Smooth muscle cell (in vitro differentiated cells): ENCODE data around the gene WWC1. TPM values are rescaled to one million over a fixed set of nuclear protein-coding genes. Genes with fewer than 3 reads are reported as not detected.
A peak's percentile ranks its signal among the peaks of the same experiment; 100 is the strongest.

ENCODE experiments used
- DNase-seq: peaks from one replicate; lab custom pipeline; 2025; ENCODE audit not compliant: unreplicated experiment; lab: John Stamatoyannopoulos, UW
- H2AFZ ChIP-seq: fragments of 200-600 bp; sonication (generic); 2 replicates; pipeline ENCODE4 v1.6.0; 2016; ENCODE audit warnings: antibody characterized with exemption, low read depth, mild to moderate bottlenecking
- H3F3A ChIP-seq: fragments of 200-600 bp; sonication (generic); 2 replicates; pipeline ENCODE4 v1.6.0; 2017; ENCODE audit warnings: antibody characterized with exemption, low read depth
- H3K27ac ChIP-seq: fragments of 200-600 bp; sonication (generic); 2 replicates; pipeline ENCODE4 v1.5.1; 2016; ENCODE audit warnings: low read depth, mild to moderate bottlenecking
- H3K27me3 ChIP-seq: fragments of 200-600 bp; sonication (generic); 2 replicates; pipeline ENCODE4 v1.6.1; 2016; ENCODE audit warnings: low read depth, mild to moderate bottlenecking
- H3K36me3 ChIP-seq: fragments of 200-600 bp; sonication (generic); 2 replicates; pipeline ENCODE4 v1.5.1; 2016; ENCODE audit warnings: low read depth
- H3K4me1 ChIP-seq: fragments of 200-600 bp; sonication (generic); 2 replicates; pipeline ENCODE4 v1.5.1; 2016; ENCODE audit warnings: low read depth
- H3K4me2 ChIP-seq: fragments of 200-600 bp; sonication (generic); 2 replicates; pipeline ENCODE4 v1.6.0; 2016; ENCODE audit warnings: mild to moderate bottlenecking
- H3K4me3 ChIP-seq: fragments of 200-600 bp; sonication (generic); 2 replicates; pipeline ENCODE4 v1.5.1; 2016; ENCODE audit warnings: mild to moderate bottlenecking
- H3K79me2 ChIP-seq: fragments of 200-600 bp; sonication (generic); 2 replicates; pipeline ENCODE4 v1.6.0; 2016; ENCODE audit warnings: low read depth, mild to moderate bottlenecking
- H3K9ac ChIP-seq: fragments of 200-600 bp; sonication (generic); 2 replicates; pipeline ENCODE4 v1.6.0; 2016; ENCODE audit warnings: low read depth
- H3K9me3 ChIP-seq: fragments of 200-600 bp; sonication (generic); replicated peaks from 2 replicates; pipeline ENCODE4 v1.5.1; 2016; ENCODE audit warnings: low read depth
- H4K20me1 ChIP-seq: fragments of 200-600 bp; sonication (generic); 2 replicates; pipeline ENCODE4 v1.6.0; 2016; ENCODE audit warnings: low read depth
- CTCF ChIP-seq: fragments of 200-600 bp; sonication (generic); IDR thresholded peaks from 2 replicates; pipeline ENCODE4 v1.5.1; 2017; ENCODE audit warnings: borderline replicate concordance, mild to moderate bottlenecking, antibody characterized with exemption; ENCODE audit not compliant: insufficient read depth, poor library complexity, severe bottlenecking
- WGBS: methylation state at CpG from one replicate; pipeline ENCODE4 v1.1.7; 2016; ENCODE audit warnings: low lambda C conversion rate; 5-methylcytosine and 5-hydroxymethylcytosine counted together
- polyA plus RNA-seq: library from polyadenylated mRNA; unstranded; fragments of >200 nt; fragmentation: Nextera tagmentation; extraction: Ambion mirVana; gene quantifications from 2 replicates; pipeline ENCODE4 v1.2.1, GENCODE V29; 2016
- total RNA-seq: library from RNA; depleted of rRNA; stranded (reverse); fragments of >200 nt; gene quantifications from 2 replicates; pipeline ENCODE4 v1.2.3, GENCODE V29; 2014

WWC1 gene
- total and polyA plus RNA-seq, 2 experiments from 2014 or later, result 3.7 to 7.5 TPM

- Histone ChIP-seq H2AFZ (no peak overlapping the region), H3K36me3 (no peaks in the 10 kb centered on the region), H3K4me3 (no peak overlapping the region), H3F3A (no peaks in the 10 kb centered on the region), H3K27ac (no peak overlapping the region), H3K9ac (no peak overlapping the region), H3K9me3 (no peaks in the 10 kb centered on the region), H3K4me2 (no peak overlapping the region), H3K79me2 (no peaks in the 10 kb centered on the region), H3K4me1 (no peaks in the 10 kb centered on the region), H4K20me1 (no peaks in the 10 kb centered on the region), H3K27me3 (no peaks in the 10 kb centered on the region)
- WGBS, result 97% methylated on average over 4 of the region's 4 CpGs
- no peak for DNase-seq
- no peak for TF ChIP-seq CTCF
Measured at GRCh38 chr5:168378741-168379140, 87.3 kb downstream of the WWC1 start.

- 92% methylated on average over 3 of the region's 3 CpGs for WGBS
- H3K4me1 ChIP-seq, result no peaks in the 10 kb centered on the region
- H3K27ac ChIP-seq, result no peak overlapping the region
- DNase-seq, result no peak
- no peak for TF ChIP-seq CTCF
- no peaks in the 10 kb centered on the region for H3K27me3 ChIP-seq
- no peaks in the 10 kb centered on the region for H3F3A ChIP-seq
- no peak overlapping the region for H3K4me2 ChIP-seq
- H3K9me3 ChIP-seq, result no peaks in the 10 kb centered on the region
- H3K9ac ChIP-seq, result no peak overlapping the region
- H3K79me2 ChIP-seq, result no peaks in the 10 kb centered on the region
- H2AFZ ChIP-seq, result no peak overlapping the region
- H3K4me3 ChIP-seq, result no peak overlapping the region
- no peaks in the 10 kb centered on the region for H4K20me1 ChIP-seq
- H3K36me3 ChIP-seq, result no peaks in the 10 kb centered on the region
Measured at GRCh38 chr5:168382421-168382820, 91.0 kb downstream of the WWC1 start.

GRCh38 chr5:168390491-168390890, 99.0 kb downstream of the WWC1 start:
- H3F3A ChIP-seq, result no peaks in the 10 kb centered on the region
- H3K27ac ChIP-seq, result peak overlapping the region; percentile 19
- no peak for TF ChIP-seq CTCF
- no peak for DNase-seq
- peaks cover 6% of the 10 kb centered on the region for H3K36me3 ChIP-seq
- no peaks in the 10 kb centered on the region for H3K9me3 ChIP-seq
- H3K4me1 ChIP-seq, result no peaks in the 10 kb centered on the region
- no peak overlapping the region for H3K4me2 ChIP-seq
- no peak overlapping the region for H3K9ac ChIP-seq
- H3K27me3 ChIP-seq, result no peaks in the 10 kb centered on the region
- WGBS, result 85% methylated on average over 4 of the region's 4 CpGs
- H3K79me2 ChIP-seq, result no peaks in the 10 kb centered on the region
- no peak overlapping the region for H2AFZ ChIP-seq
- H4K20me1 ChIP-seq, result no peaks in the 10 kb centered on the region
- H3K4me3 ChIP-seq, result no peak overlapping the region

- no peak overlapping the region for H3K9ac ChIP-seq
- H3K4me2 ChIP-seq, result no peak overlapping the region
- WGBS, result 76% methylated on average over 3 of the region's 3 CpGs
- no peak for DNase-seq
- H3K27ac ChIP-seq, result no peak overlapping the region
- H3K4me1 ChIP-seq, result no peaks in the 10 kb centered on the region
- H2AFZ ChIP-seq, result no peak overlapping the region
- no peak overlapping the region for H3K4me3 ChIP-seq
- no peaks in the 10 kb centered on the region for H3K79me2 ChIP-seq
- H3F3A ChIP-seq, result no peaks in the 10 kb centered on the region
- peaks cover 6% of the 10 kb centered on the region for H3K36me3 ChIP-seq
- H4K20me1 ChIP-seq, result no peaks in the 10 kb centered on the region
- H3K9me3 ChIP-seq, result no peaks in the 10 kb centered on the region
- TF ChIP-seq CTCF, result no peak
- H3K27me3 ChIP-seq, result no peaks in the 10 kb centered on the region
Measured at GRCh38 chr5:168393773-168394172, 102.3 kb downstream of the WWC1 start.
